Fibroblast of skin of left quadriceps (primary cell): ENCODE data around the gene SALL4.
"Not testable (repeated sequence)": the region's sequence is repeated elsewhere in the genome, so short reads cannot be mapped to it uniquely, and the experiment has no call there.

ENCODE experiments used
- DNase-seq, 2 experiments: peaks; one replicate each; pipeline ENCODE4 v3.0.0-alpha.2; 2013; ENCODE audit warnings: low read depth in 2 of 2

SALL4 gene

DNA sequence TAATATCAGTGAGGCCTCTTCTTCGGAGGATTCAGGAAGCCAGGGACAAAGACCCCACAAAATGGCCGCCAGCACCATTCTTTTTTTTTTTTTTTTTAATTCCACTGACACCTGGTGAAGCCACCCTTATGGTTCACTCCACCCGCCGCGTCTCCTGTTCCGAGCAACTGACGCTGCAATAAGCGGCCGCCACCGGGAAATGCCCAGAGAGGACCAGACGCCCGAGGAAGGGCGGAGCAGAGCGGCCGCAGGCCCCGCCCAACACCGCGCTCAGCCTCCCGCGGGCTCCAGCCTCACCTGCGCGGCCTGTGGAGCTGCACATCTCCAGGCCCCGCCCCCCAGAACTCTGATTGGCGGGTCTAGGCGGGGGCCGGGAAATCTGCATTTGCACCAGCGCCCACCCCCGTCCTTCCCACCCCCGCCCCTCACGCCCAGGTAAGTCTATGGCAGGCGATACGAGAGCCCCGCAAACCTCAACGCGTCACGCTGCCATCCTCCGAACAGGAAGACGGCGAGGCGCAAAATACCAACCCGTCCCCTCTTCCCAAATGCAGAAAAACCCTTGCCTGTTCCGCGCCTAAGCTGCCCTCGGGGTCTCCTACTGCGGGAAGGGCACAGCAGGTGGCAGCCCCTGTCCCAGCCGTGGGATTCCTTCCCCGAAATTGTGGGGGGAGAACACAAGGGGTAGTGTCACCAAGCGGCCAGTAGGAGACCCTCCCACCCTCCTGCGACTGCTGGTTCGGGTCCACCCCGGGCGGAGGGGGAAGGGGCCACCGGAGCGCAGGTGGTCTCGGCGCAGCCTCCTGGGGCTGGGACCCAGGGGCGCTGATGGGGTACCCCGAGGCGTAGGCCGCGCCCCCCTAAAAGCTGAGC lies 35.1 kb downstream of the SALL4 start:
- DNase-seq, result no peak

DNA sequence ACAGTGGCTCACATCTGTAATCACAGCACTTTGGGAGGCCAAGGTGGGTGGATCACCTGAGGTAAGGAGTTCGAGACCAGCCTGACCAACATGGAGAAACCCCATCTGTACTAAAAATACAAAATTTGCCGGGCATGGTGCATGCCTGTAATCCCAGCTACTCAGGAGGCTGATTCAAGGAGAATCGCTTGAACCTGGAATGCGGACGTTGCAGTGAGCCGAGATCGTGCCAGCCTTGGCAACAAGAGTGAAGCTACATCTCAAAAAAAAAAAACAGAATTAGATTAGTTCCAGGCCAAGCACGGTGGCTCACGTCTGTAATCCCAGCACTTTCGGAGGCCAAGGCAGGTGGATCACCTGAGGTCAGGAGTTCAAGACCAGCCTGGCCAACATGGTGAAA lies 36.9 kb downstream of the SALL4 start:
- DNase-seq, result not testable (repeated sequence)

- no peak for DNase-seq
These were observed 38.2 kb downstream of the SALL4 start for GRCh38 chr20:51763965-51764602.

GRCh38 chr20:51760905-51761546 lies 41.3 kb downstream of the SALL4 start:
- DNase-seq, result no peak

DNA sequence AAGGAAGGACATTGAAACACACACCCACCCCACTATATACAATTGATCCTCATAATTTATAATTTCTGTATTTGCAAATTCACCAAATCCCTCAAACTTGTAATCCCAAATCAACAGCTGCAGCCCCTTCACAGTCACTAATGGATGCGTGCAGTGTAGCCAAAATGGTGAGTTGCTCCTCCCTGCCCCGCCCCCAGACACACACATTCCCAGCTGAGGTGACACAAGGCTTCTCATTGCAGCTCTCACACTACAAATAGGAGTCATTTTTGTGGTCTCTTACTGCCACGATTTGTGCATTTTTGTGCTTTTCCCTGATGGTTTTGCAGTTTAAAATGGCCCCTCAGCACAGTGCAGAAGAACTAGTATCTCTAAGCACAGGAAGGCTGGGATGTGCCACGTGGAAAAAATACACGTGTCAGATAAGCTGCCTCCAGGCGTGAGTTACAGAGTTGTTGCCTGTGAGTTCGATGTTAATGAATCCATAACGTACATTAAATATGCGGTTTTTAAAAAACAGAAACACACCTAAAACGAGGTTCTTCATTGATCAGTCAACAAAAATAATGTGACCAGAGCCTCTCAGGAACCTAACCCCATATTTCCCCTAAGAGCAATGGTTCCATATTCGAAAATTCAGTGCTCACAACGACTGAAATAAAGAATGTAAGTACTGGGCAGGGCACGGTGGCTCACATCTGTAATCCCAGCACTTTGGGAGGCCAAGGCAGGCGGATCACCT lies 42.4 kb downstream of the SALL4 start:
- DNase-seq, result no peak

DNA sequence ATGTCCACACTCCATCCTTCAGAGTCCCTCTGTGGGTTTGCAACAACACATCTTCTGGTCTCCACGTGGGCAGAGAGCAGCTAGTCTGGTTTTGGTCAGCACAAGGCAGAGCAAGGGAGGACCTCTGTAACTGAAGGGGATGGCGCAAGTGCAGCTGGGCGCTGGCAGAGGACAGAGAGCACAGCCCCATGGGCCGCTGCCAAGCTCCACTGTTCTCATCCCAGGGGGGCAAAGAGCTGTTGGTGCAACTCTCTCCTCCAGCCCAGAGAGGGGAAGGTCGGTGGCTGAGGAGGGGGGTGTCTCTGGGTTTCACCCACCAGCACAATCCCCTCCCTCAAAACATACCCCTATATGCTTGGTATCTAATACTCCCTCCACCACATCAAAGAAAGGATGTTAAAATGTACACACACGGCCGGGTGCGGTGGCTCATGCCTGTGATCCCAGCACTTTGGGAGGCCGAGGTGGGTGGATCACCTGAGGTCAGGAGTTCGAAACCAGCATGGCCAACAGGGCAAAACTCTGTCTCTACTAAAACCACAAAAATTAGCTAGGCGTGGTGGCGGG lies 43.3 kb downstream of the SALL4 start:
- no peak for DNase-seq

DNA sequence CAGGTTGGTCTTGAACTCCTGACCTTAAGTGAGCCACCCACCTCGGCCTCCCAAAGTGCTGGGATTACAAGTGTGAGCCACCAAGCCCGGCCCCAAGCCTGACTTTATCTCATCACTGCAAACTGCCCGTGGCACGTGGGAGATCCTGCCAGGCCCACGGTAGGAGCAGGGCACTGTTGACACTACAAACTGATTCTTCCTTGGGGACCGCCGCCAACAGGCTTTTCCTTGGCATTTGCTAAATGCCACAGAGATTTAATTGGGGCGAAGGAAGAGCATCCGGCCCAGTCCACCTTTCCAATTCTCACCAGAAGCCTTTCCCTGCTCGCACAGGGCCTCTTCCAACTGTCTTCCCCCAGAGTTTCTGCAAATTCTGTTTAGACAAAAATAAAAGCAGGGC lies 45.1 kb downstream of the SALL4 start:
- DNase-seq, result no peak

DNA sequence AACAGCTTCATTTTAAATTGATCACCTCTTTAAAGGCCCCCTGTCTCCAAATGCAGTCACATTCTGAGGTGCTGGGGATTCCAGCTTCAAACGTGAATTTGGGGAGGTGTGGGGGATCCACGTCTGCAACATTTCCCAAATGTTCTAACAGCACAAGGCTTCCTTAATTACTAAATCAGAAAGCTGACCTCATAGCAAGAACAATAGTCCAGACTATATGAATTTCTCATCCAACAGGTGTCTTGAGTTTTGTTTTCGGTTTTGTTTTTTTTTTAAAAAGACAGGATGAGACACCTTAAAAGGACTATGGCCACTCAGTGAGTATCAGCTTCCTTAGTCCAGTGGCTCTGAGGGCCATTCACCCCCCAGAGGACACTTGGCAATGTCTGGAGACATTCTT lies 45.7 kb downstream of the SALL4 start:
- no peak for DNase-seq

DNA sequence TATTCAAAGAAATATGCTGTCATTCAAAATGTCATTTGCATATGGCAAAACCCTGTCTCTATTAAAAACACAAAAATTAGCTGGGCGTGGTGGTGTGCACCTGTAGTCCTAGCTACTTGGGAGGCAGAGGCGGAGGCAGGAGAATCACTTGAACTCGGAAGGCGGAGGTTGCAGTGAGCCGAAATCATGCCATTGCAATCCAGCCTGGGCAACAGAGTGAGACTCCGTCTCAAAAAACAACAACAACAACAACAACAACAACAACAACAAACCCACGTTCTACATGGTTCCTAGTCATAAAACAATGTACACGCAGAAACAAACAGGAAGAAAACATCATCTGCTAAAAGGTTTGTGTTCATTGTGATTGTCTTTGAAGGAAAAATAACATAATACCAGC lies 49.1 kb downstream of the SALL4 start:
- not testable (repeated sequence) for DNase-seq

- peak; percentile 79 to 81 for DNase-seq
These were observed 49.9 kb downstream of the SALL4 start for GRCh38 chr20:51752343-51752951.

DNA sequence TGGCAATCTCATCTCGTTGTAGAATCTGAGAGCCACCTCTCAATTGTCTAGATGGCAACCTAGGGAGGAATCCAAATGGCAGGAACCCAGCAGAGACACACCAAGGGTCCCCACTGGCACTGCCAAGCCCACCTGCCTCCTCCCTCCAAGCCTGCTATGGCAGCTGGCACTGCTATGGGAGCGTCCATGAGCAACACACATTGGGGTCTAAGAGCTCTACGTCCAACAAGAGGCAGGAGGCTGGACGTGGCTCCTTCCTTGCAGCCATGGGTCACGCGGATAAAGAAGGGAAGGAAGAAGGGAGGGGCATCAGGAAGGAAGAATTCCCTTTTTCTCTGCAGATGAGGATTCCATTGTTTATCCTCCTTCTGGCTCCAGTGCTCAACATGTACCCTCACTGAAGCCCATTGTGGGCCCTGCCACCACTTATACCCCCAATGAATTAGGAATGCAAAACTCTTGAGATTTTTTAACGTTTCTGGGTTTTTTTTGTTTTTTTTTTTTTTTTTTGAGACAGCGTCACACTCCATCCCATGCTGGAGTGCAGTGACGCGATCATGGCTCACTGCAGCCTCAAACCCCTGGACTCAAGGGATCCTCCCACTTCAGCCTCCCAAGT lies 51.4 kb downstream of the SALL4 start:
- DNase-seq, result no peak

GRCh38 chr20:51750037-51750769 lies 52.1 kb downstream of the SALL4 start:
- no peak for DNase-seq

- DNase-seq, result no peak
These were observed 52.7 kb downstream of the SALL4 start for GRCh38 chr20:51749674-51750036.

DNA sequence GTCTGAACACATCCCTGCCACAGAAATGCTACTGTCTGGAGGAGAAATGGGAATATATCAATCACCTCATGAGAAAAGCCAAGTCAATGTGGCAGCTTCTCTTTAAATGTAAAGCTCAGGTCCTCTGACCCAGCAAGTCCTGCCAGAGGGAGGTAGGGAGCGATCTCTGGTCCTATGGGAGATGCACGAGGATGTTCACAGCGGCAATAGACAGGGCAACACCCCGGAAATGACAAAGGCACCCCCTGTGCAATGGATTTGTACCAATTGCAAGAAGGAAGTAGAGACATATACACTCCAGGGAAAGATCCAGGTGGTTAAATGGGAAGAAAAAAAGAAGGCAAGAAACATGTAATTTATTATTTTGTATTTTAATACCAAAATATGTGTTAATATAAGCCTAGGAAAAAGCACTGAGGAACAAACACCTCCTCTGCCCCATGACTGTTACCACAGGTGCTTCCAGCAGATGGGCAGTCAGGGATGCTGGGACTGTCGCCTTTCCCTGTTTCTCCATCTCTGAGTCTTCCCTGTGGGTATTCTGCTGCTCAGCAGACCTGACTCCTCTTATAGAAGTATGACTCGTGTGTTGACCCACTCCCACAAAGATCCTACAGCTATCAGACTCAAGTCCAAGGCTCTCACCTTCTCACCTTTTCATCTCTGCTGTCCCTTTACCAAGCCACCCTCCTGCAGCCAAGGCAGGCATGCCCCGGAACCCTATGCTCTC lies 55.0 kb downstream of the SALL4 start:
- no peak for DNase-seq

GRCh38 chr20:51745804-51746203 lies 56.5 kb downstream of the SALL4 start:
- no peak for DNase-seq

- DNase-seq, result no peak
These were observed 61.5 kb downstream of the SALL4 start for GRCh38 chr20:51740838-51741237.

DNA sequence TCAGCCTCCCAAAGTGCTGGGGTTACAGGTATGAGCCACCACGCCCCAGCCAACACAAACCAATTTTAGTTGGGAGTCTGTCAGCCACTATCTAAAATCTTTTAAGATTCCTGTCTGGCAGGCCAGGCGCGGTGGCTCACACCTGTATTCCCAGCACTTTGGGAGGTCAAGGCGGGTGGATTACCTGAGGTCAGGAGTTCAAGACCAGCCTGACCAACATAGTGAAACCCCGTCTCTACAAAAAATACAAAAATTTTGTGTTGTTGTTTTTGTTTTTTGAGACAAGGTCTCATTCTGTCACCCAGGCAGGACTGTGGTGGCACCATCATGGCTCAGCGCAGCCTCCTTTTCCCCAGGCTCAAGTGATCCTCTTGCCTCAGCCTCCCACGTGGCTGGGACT lies 62.0 kb downstream of the SALL4 start:
- DNase-seq, result not testable (repeated sequence)

DNA sequence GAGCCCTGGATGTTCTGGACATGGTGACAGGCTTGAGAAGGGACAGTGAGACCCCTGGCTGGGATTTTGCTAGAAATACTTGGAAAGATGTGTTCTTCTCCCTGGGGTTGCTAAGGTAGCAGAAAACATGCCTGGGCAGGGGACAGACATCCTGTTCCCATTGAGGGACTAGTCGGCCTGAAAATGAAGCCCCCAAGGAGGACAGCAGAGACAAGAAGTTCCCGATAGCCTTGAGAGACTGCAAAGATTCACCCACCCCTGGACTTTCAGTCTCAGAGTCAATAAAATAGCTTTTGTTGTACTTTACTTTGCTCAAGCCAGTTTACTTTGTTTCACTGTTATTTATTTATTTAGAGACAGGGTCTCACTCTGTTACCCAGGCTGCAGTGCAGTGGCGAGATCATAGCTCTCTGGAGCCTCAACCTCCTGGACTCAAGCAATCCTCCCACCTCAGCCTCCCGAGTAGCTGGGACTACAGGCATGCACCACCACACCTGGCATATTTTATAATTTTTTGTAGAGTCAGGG lies 62.5 kb downstream of the SALL4 start:
- DNase-seq, result no peak

- DNase-seq, result no peak
These were observed 63.4 kb downstream of the SALL4 start for GRCh38 chr20:51738877-51739447.
